HG03460 (cell line): ENCODE measurements around the gene CD52.

Experiments
- ATAC-seq: cut with Tn5 transposase; IDR thresholded peaks from one replicate; pipeline ENCODE4 v1.9.1; 2021; ENCODE audit not compliant: unreplicated experiment

The CD52 gene

DNA sequence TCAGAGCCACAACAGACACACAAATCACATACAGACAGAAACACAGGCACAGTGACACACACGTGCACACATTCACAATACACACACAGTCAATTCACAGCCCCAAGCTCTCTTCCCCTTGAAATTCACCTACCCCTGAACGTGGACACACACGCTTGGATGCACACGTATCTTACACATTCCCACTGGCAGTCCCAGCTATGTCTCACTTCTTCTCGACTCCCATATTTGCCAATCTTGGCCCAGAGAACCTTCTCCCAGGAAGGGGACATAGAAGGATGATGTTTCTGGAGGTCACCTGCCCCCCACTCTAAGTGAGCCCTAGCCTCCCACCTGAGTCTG lies 34.6 kb downstream of the CD52 start:
- ATAC-seq: no peak

DNA sequence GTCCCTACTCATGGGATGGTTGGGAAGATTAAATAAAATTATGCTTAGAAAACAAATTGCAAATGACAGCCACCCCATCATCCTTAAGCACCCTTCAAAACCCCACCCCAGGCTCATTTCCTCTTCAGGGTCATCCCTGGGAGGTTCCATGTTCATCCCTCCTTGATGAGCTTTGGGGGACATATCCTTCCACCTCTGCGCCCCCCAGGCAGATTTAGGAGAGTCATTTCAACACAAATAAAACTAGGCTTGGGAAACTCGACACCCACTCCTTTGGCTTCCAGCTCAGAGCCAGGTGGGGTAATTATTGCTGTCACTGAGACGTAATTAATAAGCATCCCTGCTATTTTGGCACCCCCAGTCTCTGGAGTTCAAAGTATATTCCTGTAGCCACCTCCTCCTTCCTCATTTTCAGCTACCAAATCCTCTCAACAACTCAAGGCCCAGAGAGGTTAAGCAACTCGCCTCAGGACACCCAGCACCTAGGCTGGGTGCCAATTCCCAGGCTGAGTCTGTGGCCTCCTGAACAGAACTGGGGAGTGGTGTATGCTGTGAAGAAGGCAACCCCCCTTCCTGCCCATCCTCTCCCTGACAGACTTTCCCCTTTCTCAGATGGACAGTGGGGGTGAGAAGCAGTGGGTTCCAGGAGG lies 35.6 kb downstream of the CD52 start:
- no peak for ATAC-seq

DNA sequence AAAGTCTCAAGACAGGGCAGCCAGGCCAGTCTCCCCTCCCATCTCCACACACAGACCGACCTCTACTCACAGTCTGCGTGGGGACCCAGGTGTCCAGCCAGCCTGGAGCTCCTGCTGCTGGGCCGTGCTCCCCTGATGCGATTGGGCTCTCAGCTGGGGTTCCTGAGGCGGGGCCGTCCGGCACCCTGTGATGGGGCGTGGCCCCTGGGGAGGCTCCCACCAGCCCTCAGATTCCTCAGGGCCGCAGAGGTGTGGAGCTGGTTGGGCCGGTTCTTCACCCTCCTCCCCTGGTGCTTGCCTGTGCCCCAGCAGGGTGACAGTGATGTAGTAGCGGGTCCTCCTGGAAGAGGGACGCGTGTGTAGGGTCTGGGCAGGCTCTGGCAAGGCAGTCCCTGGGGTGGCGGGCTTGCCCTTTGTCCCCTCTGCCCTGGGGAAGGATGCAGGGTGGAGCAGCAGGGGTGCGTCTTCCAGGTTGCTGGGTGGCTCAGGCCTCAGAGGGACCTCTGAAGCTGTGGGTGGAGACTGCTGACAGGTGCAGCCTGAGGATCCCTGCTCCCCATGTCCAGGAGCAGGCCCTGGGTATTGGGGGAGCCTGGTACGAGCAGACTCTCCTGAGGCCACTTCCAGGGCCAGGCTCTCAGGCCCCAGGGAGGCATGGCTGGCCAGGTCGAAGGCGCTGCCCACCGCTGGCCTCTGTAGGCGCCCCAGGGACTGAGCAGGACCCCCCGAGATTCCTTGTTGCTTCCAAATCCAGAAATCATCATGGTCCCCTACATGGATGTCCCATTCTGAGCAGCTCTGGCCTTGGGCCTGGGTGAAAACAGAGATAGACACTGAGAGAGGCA lies 36.4 kb downstream of the CD52 start, which contains the start of gene CRYBG2:
Gene CRYBG2 (minus strand): TSS at position 155 of the 845 bp plus-strand sequence. CDS start 7,473 bp downstream, outside the sequence.
- ATAC-seq: no peak

DNA sequence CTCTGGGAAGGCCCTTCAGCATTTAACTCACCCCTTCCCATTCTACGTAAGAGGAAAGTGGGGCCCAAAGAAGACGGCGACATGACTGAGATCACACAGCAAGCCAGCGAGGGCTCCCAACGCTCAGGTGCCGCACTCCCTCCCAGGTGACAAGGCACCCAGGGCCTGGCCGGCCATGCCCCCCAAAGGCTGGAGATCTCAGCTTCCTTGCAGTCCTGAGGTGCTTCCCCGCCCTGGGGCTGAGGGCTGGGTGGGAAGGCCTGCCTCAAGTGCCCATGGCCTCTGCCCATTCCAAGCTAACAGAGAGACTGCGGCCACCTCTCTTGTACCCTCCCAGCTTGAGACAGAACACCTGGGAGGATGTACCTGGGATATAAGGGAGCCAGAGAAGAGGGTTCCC lies 37.2 kb downstream of the CD52 start:
- no peak for ATAC-seq

DNA sequence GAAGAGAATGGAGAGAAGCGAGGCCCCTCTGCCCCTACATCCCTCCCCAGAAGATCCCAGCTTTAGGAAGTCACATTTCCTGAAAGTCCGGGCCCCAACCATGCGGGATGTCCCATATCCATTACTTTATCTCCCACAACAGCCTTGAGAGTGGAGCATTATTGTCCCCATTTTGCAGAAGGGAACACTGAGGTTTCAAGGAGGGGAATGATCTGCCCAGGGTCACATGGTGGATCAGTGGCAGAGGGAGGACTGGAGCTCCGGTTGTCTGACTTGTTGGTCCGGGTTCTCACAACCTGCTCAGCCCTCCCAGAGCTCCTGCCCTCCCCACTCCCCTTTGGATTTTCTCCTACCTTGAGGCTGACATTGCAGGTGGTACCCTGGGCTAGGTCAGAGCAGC lies 38.3 kb downstream of the CD52 start:
- ATAC-seq: no peak

DNA sequence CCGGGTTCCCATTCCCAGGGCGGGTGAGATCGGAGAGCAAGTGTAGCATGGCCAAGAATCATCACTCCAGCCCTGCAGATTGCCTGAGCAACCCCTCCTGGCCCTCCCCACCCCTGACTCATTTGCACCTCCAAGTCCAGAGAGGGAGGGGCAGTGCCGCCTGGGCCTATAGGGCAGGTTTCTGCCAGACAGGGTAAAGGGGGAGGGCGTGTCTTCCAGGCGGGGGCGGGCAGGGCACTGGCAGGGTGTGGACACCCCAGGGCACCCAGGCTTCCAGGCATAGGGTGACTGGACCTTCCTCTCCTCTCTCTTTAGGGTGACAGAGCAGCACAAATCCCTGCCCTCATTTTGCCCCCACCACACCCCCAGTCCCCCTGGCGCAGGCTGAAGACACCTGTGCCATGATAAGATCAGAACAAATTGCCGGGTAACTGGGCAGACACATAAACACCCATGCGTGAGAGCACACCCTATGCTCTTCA lies 39.4 kb downstream of the CD52 start:
- ATAC-seq: no peak

- no peak for ATAC-seq
Observed at GRCh38 chr1:26358411-26359384, 40.9 kb downstream of the CD52 start.

GRCh38 chr1:26359981-26360806 lies 42.4 kb downstream of the CD52 start:
- ATAC-seq: no peak

GRCh38 chr1:26360807-26361604 lies 43.2 kb downstream of the CD52 start:
- ATAC-seq: no peak

GRCh38 chr1:26361605-26362122 lies 43.9 kb downstream of the CD52 start:
- no peak for ATAC-seq

DNA sequence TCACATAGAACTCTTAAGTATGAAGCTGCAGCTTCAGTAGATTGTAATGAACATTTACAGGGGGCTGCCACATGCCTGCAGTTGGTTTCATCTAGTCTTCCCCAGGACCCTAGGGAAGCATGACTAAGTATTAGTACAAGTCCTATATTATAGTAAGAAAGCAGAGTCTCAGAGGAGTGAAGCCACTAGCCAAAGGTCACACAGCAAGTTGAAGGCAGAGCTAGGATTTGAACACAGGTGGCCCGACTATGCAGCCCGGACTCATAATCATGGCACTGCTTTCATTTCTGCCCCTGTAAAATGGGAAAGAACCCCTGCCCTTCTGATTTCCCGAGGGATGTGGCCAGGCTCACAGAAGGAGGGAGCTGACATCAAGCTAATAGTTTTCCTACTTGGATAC lies 44.6 kb downstream of the CD52 start:
- ATAC-seq: no peak

- no peak for ATAC-seq
Observed at GRCh38 chr1:26363549-26364448, 46.0 kb downstream of the CD52 start.

DNA sequence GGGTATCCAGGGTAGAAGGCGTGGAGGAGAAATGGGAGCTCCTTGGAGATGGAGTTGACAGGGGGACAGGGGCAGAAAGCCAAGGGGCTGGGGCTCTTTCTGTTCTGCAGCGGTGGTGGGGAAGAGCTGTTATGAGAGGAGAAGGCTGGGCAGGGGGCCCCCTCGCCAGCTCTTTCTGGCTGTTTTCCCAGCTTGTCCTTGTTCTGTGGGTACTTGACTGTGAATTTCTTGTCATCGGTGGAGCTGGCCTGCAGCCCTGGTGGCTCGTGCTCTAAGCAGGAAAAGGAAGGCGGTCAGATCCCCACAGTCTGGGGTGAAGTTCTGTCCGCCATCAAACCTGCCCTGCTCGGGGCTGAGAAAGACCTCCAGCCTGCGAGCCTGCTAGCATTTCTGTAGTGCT lies 47.2 kb downstream of the CD52 start:
- ATAC-seq: no peak

GRCh38 chr1:26367441-26367840 lies 49.7 kb downstream of the CD52 start:
- ATAC-seq: no peak

GRCh38 chr1:26368006-26368405 lies 50.2 kb downstream of the CD52 start:
- ATAC-seq: no peak

DNA sequence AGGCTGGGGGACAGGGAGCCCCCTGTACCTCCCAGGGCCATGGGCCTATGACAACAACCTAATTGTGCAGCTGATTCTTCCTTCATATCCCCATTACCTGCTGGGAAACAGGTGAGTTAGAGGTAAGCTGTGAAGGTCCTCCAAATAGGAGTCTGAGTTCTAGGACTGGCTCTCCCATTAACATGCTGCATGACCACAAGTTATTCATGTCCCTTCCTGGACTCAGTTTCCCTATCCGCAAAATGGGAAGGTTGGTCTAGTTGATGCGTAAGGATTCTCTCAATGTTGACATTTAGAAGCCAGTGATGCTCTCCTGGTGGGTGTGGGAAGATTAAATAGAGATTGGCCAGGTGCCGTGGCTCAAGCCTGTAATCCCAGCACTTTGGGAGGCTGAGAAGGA lies 50.7 kb downstream of the CD52 start:
- ATAC-seq: no peak
